ENCODE measurements around the gene E2F6.

E2F6 gene

GRCh38 chr2:11493282-11493681, 27.3 kb upstream of the E2F6 start:
- DNase-seq (ENCODE audit: low read depth) = no peak
- no peak for TF ChIP-seq CTCF (IDR thresholded peaks at IDR 0.05; ENCODE audit: control insufficient read depth, insufficient read depth, low read depth, low read length, missing control alignments)
- no peak overlapping the region for H3K4me3 ChIP-seq (ENCODE audit: control insufficient read depth, low read depth, low read length)

- no peak for DNase-seq (ENCODE audit: low read depth)
- no peak overlapping the region for H3K4me3 ChIP-seq (ENCODE audit: control insufficient read depth, low read depth, low read length)
- TF ChIP-seq CTCF (IDR thresholded peaks at IDR 0.05; ENCODE audit: control insufficient read depth, insufficient read depth, low read depth, low read length, missing control alignments) = no peak
These were observed 26.8 kb upstream of the E2F6 start for GRCh38 chr2:11492720-11493119.

GRCh38 chr2:11492244-11492643, 26.3 kb upstream of the E2F6 start:
- H3K4me3 ChIP-seq (ENCODE audit: control insufficient read depth, low read depth, low read length) = no peak overlapping the region
- no peak for DNase-seq (ENCODE audit: low read depth)
- no peak for TF ChIP-seq CTCF (IDR thresholded peaks at IDR 0.05; ENCODE audit: control insufficient read depth, insufficient read depth, low read depth, low read length, missing control alignments)

- no peak for DNase-seq (ENCODE audit: low read depth)
- TF ChIP-seq CTCF (IDR thresholded peaks at IDR 0.05; ENCODE audit: control insufficient read depth, insufficient read depth, low read depth, low read length, missing control alignments) = no peak
- no peak overlapping the region for H3K4me3 ChIP-seq (ENCODE audit: control insufficient read depth, low read depth, low read length)
These were observed 25.5 kb upstream of the E2F6 start for GRCh38 chr2:11491348-11491933.

- TF ChIP-seq CTCF (IDR thresholded peaks at IDR 0.05; ENCODE audit: control insufficient read depth, insufficient read depth, low read depth, low read length, missing control alignments) = no peak
- no peak for DNase-seq (ENCODE audit: low read depth)
- H3K4me3 ChIP-seq (ENCODE audit: control insufficient read depth, low read depth, low read length) = no peak overlapping the region
These were observed 24.2 kb upstream of the E2F6 start for GRCh38 chr2:11490194-11490593.

GRCh38 chr2:11488809-11489208, 22.8 kb upstream of the E2F6 start:
- H3K4me3 ChIP-seq (ENCODE audit: control insufficient read depth, low read depth, low read length) = no peak overlapping the region
- no peak for TF ChIP-seq CTCF (IDR thresholded peaks at IDR 0.05; ENCODE audit: control insufficient read depth, insufficient read depth, low read depth, low read length, missing control alignments)
- no peak for DNase-seq (ENCODE audit: low read depth)
